H9 (cell line): Measurements from ENCODE around the gene KTI12. TPM values are rescaled to one million over a fixed set of nuclear protein-coding genes. Genes with fewer than 3 reads are reported as not detected.

Experiments used
- DNase-seq: peaks from one replicate; pipeline ENCODE4 v3.0.0-alpha.2; 2017
- H2AFZ ChIP-seq: one replicate; pipeline ENCODE4 v1.6.1; 2013; ENCODE audit warnings: mild to moderate bottlenecking, low read length, control low read depth, moderate library complexity
- H2AK5ac ChIP-seq: 2 replicates; pipeline ENCODE4 v1.6.1; 2013; ENCODE audit warnings: low read length, control low read depth, mixed read lengths; ENCODE audit not compliant: insufficient read length
- H2BK120ac ChIP-seq: one replicate; pipeline ENCODE4 v1.6.1; 2013; ENCODE audit warnings: low read depth, mild to moderate bottlenecking, low read length, control low read depth, inconsistent platforms; ENCODE audit not compliant: poor library complexity, severe bottlenecking
- H2BK12ac ChIP-seq: 2 replicates; pipeline ENCODE4 v1.6.1; 2013; ENCODE audit warnings: low read length, control low read depth, mixed read lengths, low read depth; ENCODE audit not compliant: insufficient read length
- H2BK15ac ChIP-seq: 2 replicates; pipeline ENCODE4 v1.6.1; 2013; ENCODE audit warnings: low read depth, low read length, control low read depth
- H2BK20ac ChIP-seq: one replicate; pipeline ENCODE4 v1.6.1; 2013; ENCODE audit warnings: low read depth, mild to moderate bottlenecking, low read length, control low read depth, inconsistent platforms; ENCODE audit not compliant: poor library complexity, severe bottlenecking
- H2BK5ac ChIP-seq: 2 replicates; pipeline ENCODE4 v1.6.1; 2013; ENCODE audit warnings: low read length, control low read depth, mixed read lengths; ENCODE audit not compliant: insufficient read length
- H3K14ac ChIP-seq: 2 replicates; pipeline ENCODE4 v1.6.1; 2013; ENCODE audit warnings: low read length, control low read depth; ENCODE audit not compliant: insufficient read depth
- H3K18ac ChIP-seq: 2 replicates; pipeline ENCODE4 v1.6.1; 2013; ENCODE audit warnings: low read depth, mild to moderate bottlenecking, mixed read lengths, low read length, control low read depth; ENCODE audit not compliant: insufficient read length
- H3K23ac ChIP-seq: 2 replicates; pipeline ENCODE4 v1.6.1; 2013; ENCODE audit warnings: low read length, control low read depth, mixed read lengths, low read depth; ENCODE audit not compliant: insufficient read length
- H3K23me2 ChIP-seq: 2 replicates; pipeline ENCODE4 v1.6.1; 2013; ENCODE audit warnings: low read depth, mild to moderate bottlenecking, mixed read lengths, low read length, control low read depth; ENCODE audit not compliant: insufficient read length, poor library complexity, severe bottlenecking
- H3K27ac ChIP-seq: 2 replicates; pipeline ENCODE4 v1.5.1; 2013; ENCODE audit warnings: low read length, control low read depth, mixed read lengths, low read depth; ENCODE audit not compliant: insufficient read length
- H3K27me3 ChIP-seq: 2 replicates; pipeline ENCODE4 v1.6.1; 2013; ENCODE audit warnings: low read length, control low read depth, inconsistent platforms; ENCODE audit not compliant: insufficient read depth
- H3K4ac ChIP-seq: 2 replicates; pipeline ENCODE4 v1.6.1; 2013; ENCODE audit warnings: low read depth, mild to moderate bottlenecking, control low read depth, inconsistent platforms, low read length, moderate library complexity
- H3K4me1 ChIP-seq: 2 replicates; pipeline ENCODE4 v1.6.1; 2013; ENCODE audit warnings: low read length, control low read depth, inconsistent platforms; ENCODE audit not compliant: insufficient read depth
- H3K4me2 ChIP-seq: 2 replicates; pipeline ENCODE4 v1.6.1; 2013; ENCODE audit warnings: low read length, control low read depth, mixed read lengths; ENCODE audit not compliant: insufficient read length, insufficient read depth
- H3K56ac ChIP-seq: 2 replicates; pipeline ENCODE4 v1.6.1; 2013; ENCODE audit warnings: low read depth, mild to moderate bottlenecking, mixed read lengths, low read length, control low read depth; ENCODE audit not compliant: insufficient read length
- H3K79me1 ChIP-seq: 2 replicates; pipeline ENCODE4 v1.6.1; 2013; ENCODE audit warnings: low read depth, mild to moderate bottlenecking, moderate library complexity, low read length, control low read depth, inconsistent platforms; ENCODE audit not compliant: insufficient read depth, poor library complexity, severe bottlenecking
- H3K79me2 ChIP-seq: 2 replicates; pipeline ENCODE4 v1.6.1; 2013; ENCODE audit warnings: low read length, control low read depth, inconsistent platforms; ENCODE audit not compliant: insufficient read depth
- H3K9ac ChIP-seq: 2 replicates; pipeline ENCODE4 v1.6.1; 2013; ENCODE audit warnings: low read length, control low read depth, mixed read lengths; ENCODE audit not compliant: insufficient read length; ENCODE audit errors: extremely low read depth
- H3K9me3 ChIP-seq: one replicate; pipeline ENCODE4 v1.6.1; 2013; ENCODE audit warnings: low read depth, low read length, inconsistent platforms; ENCODE audit not compliant: control insufficient read depth
- H3T11ph ChIP-seq: one replicate; pipeline ENCODE4 v1.6.1; 2013; ENCODE audit warnings: mild to moderate bottlenecking, low read length, control low read depth, inconsistent platforms
- H4K20me1 ChIP-seq: one replicate; pipeline ENCODE4 v1.6.1; 2013; ENCODE audit not compliant: control insufficient read depth, insufficient read length, insufficient read depth
- H4K5ac ChIP-seq: 2 replicates; pipeline ENCODE4 v1.6.1; 2013; ENCODE audit warnings: low read depth, mild to moderate bottlenecking, mixed read lengths, low read length, control low read depth; ENCODE audit not compliant: insufficient read length
- H4K8ac ChIP-seq: replicated peaks from 2 replicates; pipeline ENCODE4 v1.6.1; 2013; ENCODE audit warnings: low read length, control low read depth, mixed read lengths, low read depth; ENCODE audit not compliant: insufficient read length
- H4K91ac ChIP-seq: 2 replicates; pipeline ENCODE4 v1.6.1; 2013; ENCODE audit warnings: low read depth, mild to moderate bottlenecking, moderate library complexity, mixed read lengths, low read length, control low read depth; ENCODE audit not compliant: insufficient read length
- H3K27ac Mint-ChIP-seq, 3 experiments: 2 replicates in 2 of 3; 3 replicates in 1 of 3; pipeline ENCODE4 v1.8.0; 2020 to 2021; ENCODE audit warnings: mixed read lengths in 3 of 3, mild to moderate bottlenecking in 1 of 3, moderate library complexity in 1 of 3
- H3K27me3 Mint-ChIP-seq: 2 replicates; pipeline ENCODE4 v1.8.0; 2021; ENCODE audit warnings: low read depth, mild to moderate bottlenecking, moderate library complexity, mixed read lengths
- H3K36me3 Mint-ChIP-seq, 3 experiments: 2 replicates in 2 of 3; 3 replicates in 1 of 3; pipeline ENCODE4 v1.8.0; 2020 to 2021; ENCODE audit warnings: low read depth in 3 of 3, mixed read lengths in 3 of 3; ENCODE audit not compliant: insufficient read depth in 1 of 3
- H3K4me1 Mint-ChIP-seq, 2 experiments: 2 replicates each; pipeline ENCODE4 v1.8.0; 2020; ENCODE audit warnings: mixed read lengths in 2 of 2
- H3K4me3 Mint-ChIP-seq, 2 experiments: 2 replicates in 1 of 2; 3 replicates in 1 of 2; pipeline ENCODE4 v1.8.0; 2020 to 2021; ENCODE audit warnings: mild to moderate bottlenecking in 2 of 2, mixed read lengths in 2 of 2, moderate library complexity in 1 of 2
- H3K9me3 Mint-ChIP-seq, 2 experiments: 2 replicates in 1 of 2; 3 replicates in 1 of 2; pipeline ENCODE4 v1.8.0; 2020; ENCODE audit warnings: mild to moderate bottlenecking in 2 of 2, mixed read lengths in 2 of 2, moderate library complexity in 1 of 2
- WGBS: extraction: QIAGEN DNeasy Blood & Tissue Kit; methylation state at CpG from one replicate; pipeline ENCODE4 v1.1.7; 2013; ENCODE audit warnings: missing lambda C conversion rate, low lambda C conversion rate, mixed read lengths; ENCODE audit not compliant: insufficient read length; ENCODE audit errors: extremely low coverage; 5-methylcytosine and 5-hydroxymethylcytosine counted together
- total RNA-seq: library from RNA; stranded (reverse); gene quantifications from 2 replicates; pipeline ENCODE4 v1.2.1, GENCODE V29; 2021
- TF ChIP-seq, protein P1 (sequence below): fragments of 200-600 bp; sonication (generic); conservative IDR thresholded peaks from 3 replicates; pipeline ENCODE4 v1.8.0; 2021; ENCODE audit warnings: antibody characterized with exemption, mild to moderate bottlenecking

Gene KTI12
- total RNA-seq, 1 experiment from 2014 or later: 16.7 TPM

- H3T11ph ChIP-seq: no peak overlapping the region
- no peak overlapping the region for H2BK15ac ChIP-seq
- H3K79me1 ChIP-seq: no peaks in the 10 kb centered on the region
- no peak overlapping the region for H3K23ac ChIP-seq
- peak overlapping the region; percentile 93 for H3K9ac ChIP-seq
- H2BK12ac ChIP-seq: no peak overlapping the region
- no peak for DNase-seq
- H3K4me1 ChIP-seq: no peaks in the 10 kb centered on the region
- no peaks in the 10 kb centered on the region for H4K20me1 ChIP-seq
- Mint-ChIP-seq H3K9me3 (no peaks in the 10 kb centered on the region; a peak in 1 of 5 replicates), H3K4me3 (peak overlapping the region; percentile 99 to 100), H3K4me1 (peaks cover 25 to 28% of the 10 kb centered on the region in 2 experiments), H3K27ac (peak overlapping the region; percentile 97 to 99 (median 99)), H3K27me3 (no peaks in the 10 kb centered on the region), H3K36me3 (peaks cover 10 to 48% (median 37%) of the 10 kb centered on the region in 3 experiments)
- H2AK5ac ChIP-seq: no peak overlapping the region
- peak overlapping the region; percentile 83 for H3K4me2 ChIP-seq
- no peak overlapping the region for H3K4ac ChIP-seq
- no peak overlapping the region for H3K18ac ChIP-seq
- no peak overlapping the region for H4K5ac ChIP-seq
- H2AFZ ChIP-seq: no peak overlapping the region
- no peak overlapping the region for H3K56ac ChIP-seq
- peaks cover 10% of the 10 kb centered on the region for H3K23me2 ChIP-seq
- peaks cover 29% of the 10 kb centered on the region; the same call in 1 of the 2 replicates for H3K79me2 ChIP-seq
- no CpG with 5 or more reads among the region's 13 CpGs for WGBS
- no peaks in the 10 kb centered on the region for H3K27me3 ChIP-seq
- no peaks in the 10 kb centered on the region for H3K9me3 ChIP-seq
- H2BK20ac ChIP-seq: no peak overlapping the region
- H2BK120ac ChIP-seq: no peak overlapping the region
- TF ChIP-seq, protein P1, sequence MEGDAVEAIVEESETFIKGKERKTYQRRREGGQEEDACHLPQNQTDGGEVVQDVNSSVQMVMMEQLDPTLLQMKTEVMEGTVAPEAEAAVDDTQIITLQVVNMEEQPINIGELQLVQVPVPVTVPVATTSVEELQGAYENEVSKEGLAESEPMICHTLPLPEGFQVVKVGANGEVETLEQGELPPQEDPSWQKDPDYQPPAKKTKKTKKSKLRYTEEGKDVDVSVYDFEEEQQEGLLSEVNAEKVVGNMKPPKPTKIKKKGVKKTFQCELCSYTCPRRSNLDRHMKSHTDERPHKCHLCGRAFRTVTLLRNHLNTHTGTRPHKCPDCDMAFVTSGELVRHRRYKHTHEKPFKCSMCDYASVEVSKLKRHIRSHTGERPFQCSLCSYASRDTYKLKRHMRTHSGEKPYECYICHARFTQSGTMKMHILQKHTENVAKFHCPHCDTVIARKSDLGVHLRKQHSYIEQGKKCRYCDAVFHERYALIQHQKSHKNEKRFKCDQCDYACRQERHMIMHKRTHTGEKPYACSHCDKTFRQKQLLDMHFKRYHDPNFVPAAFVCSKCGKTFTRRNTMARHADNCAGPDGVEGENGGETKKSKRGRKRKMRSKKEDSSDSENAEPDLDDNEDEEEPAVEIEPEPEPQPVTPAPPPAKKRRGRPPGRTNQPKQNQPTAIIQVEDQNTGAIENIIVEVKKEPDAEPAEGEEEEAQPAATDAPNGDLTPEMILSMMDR: no peak
- H4K91ac ChIP-seq: no peak overlapping the region
- 0 out of 2 replicates have a peak overlapping the region, but pooled peaks have one; percentile 1 for H3K14ac ChIP-seq
- H2BK5ac ChIP-seq: no peak overlapping the region
- no peak overlapping the region for H4K8ac ChIP-seq
- H3K27ac ChIP-seq: no peak overlapping the region
Measured at GRCh38 chr1:52054496-52055065, 21.0 kb upstream of the KTI12 start.
